ENCODE results near the gene PXN. TPM values are rescaled to one million over a fixed set of nuclear protein-coding genes. Genes with fewer than 3 reads are reported as not detected.
"Not testable (repeated sequence)": the region's sequence is repeated elsewhere in the genome, so short reads cannot be mapped to it uniquely, and the experiment has no call there.

The PXN gene
- total RNA-seq, 1 donor: 41.6 TPM

GRCh38 chr12:120247621-120248030, 17.9 kb downstream of the PXN start:
- H4K20me1 ChIP-seq (ENCODE audit: insufficient read depth, low read length): peaks cover 51% of the 10 kb centered on the region
- H3K27me3 ChIP-seq (ENCODE audit: insufficient read depth, low read length): no peaks in the 10 kb centered on the region
- H2AFZ ChIP-seq (ENCODE audit: low read length): no peak overlapping the region
- DNase-seq (ENCODE audit: insufficient read length, low spot score, missing footprints): no peak
- peaks cover 4% of the 10 kb centered on the region for H3K36me3 ChIP-seq (ENCODE audit: insufficient read depth, low read length)
- TF ChIP-seq, protein P1, sequence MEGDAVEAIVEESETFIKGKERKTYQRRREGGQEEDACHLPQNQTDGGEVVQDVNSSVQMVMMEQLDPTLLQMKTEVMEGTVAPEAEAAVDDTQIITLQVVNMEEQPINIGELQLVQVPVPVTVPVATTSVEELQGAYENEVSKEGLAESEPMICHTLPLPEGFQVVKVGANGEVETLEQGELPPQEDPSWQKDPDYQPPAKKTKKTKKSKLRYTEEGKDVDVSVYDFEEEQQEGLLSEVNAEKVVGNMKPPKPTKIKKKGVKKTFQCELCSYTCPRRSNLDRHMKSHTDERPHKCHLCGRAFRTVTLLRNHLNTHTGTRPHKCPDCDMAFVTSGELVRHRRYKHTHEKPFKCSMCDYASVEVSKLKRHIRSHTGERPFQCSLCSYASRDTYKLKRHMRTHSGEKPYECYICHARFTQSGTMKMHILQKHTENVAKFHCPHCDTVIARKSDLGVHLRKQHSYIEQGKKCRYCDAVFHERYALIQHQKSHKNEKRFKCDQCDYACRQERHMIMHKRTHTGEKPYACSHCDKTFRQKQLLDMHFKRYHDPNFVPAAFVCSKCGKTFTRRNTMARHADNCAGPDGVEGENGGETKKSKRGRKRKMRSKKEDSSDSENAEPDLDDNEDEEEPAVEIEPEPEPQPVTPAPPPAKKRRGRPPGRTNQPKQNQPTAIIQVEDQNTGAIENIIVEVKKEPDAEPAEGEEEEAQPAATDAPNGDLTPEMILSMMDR (IDR thresholded peaks at IDR 0.05; ENCODE audit: extremely low read depth, low read depth, low read length): no peak
- H3K27ac ChIP-seq (ENCODE audit: low read depth, low read length): peak overlapping the region; percentile 51
- peak overlapping the region; percentile 64 for H3K4me2 ChIP-seq (ENCODE audit: insufficient read depth, low read length)
- H3K9me3 ChIP-seq (ENCODE audit: low read depth, low read length): no peaks in the 10 kb centered on the region
- peaks cover 59% of the 10 kb centered on the region for H3K4me1 ChIP-seq (ENCODE audit: insufficient read depth, low read length)
- no peak overlapping the region for H3K4me3 ChIP-seq (ENCODE audit: insufficient read depth, low read length)
- peaks cover 94% of the 10 kb centered on the region for H3K79me2 ChIP-seq (ENCODE audit: insufficient read depth, low read length)

- Histone ChIP-seq H3K27me3 (ENCODE audit: insufficient read depth, low read length) (no peaks in the 10 kb centered on the region), H4K20me1 (ENCODE audit: insufficient read depth, low read length) (peaks cover 49% of the 10 kb centered on the region), H2AFZ (ENCODE audit: low read length) (no peak overlapping the region), H3K4me3 (ENCODE audit: insufficient read depth, low read length) (no peak overlapping the region), H3K36me3 (ENCODE audit: insufficient read depth, low read length) (peaks cover 4% of the 10 kb centered on the region), H3K79me2 (ENCODE audit: insufficient read depth, low read length) (peaks cover 94% of the 10 kb centered on the region), H3K9me3 (ENCODE audit: low read depth, low read length) (no peaks in the 10 kb centered on the region), H3K27ac (ENCODE audit: low read depth, low read length) (peak overlapping the region; percentile 51), H3K4me1 (ENCODE audit: insufficient read depth, low read length) (peaks cover 58% of the 10 kb centered on the region), H3K4me2 (ENCODE audit: insufficient read depth, low read length) (peak overlapping the region; percentile 64)
- TF ChIP-seq, protein P1 (IDR thresholded peaks at IDR 0.05; ENCODE audit: extremely low read depth, low read depth, low read length): no peak
- DNase-seq (ENCODE audit: insufficient read length, low spot score, missing footprints): no peak
Observed at GRCh38 chr12:120247183-120247582, 18.3 kb downstream of the PXN start.

DNA sequence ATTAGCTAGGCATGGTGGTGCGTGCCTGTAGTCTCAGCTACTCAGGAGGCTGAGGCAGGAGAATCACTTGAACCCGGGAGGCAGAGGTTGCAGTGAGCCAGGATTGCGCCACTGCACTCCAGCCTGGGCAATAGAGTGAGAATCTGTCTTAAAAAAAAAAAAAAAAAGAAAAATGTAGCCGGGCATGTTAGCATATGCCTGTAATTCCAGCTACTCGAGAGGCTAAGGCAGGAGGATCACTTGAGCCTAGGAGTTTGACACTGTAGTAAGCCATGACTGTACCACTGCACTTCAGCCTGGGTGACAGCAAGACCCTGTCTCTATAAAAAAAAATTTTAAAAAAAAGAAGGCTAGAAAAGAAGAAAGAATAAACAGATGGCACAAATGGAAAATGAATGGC, 18.8 kb downstream of the PXN start:
- H4K20me1 ChIP-seq (ENCODE audit: insufficient read depth, low read length): peaks cover 49% of the 10 kb centered on the region
- H3K4me1 ChIP-seq (ENCODE audit: insufficient read depth, low read length): peaks cover 58% of the 10 kb centered on the region
- H3K4me3 ChIP-seq (ENCODE audit: insufficient read depth, low read length); H3K4me2 ChIP-seq (ENCODE audit: insufficient read depth, low read length); DNase-seq (ENCODE audit: insufficient read length, low spot score, missing footprints); H2AFZ ChIP-seq (ENCODE audit: low read length); H3K27me3 ChIP-seq (ENCODE audit: insufficient read depth, low read length); H3K36me3 ChIP-seq (ENCODE audit: insufficient read depth, low read length); H3K9me3 ChIP-seq (ENCODE audit: low read depth, low read length): not testable (repeated sequence)
- peaks cover 94% of the 10 kb centered on the region for H3K79me2 ChIP-seq (ENCODE audit: insufficient read depth, low read length)
- H3K27ac ChIP-seq (ENCODE audit: low read depth, low read length): peak overlapping the region; percentile 51

- TF ChIP-seq, protein P1 (IDR thresholded peaks at IDR 0.05; ENCODE audit: extremely low read depth, low read depth, low read length): no peak
- peaks cover 45% of the 10 kb centered on the region for H3K4me1 ChIP-seq (ENCODE audit: insufficient read depth, low read length)
- no peak overlapping the region for H3K27ac ChIP-seq (ENCODE audit: low read depth, low read length)
- H3K27me3 ChIP-seq (ENCODE audit: insufficient read depth, low read length): no peaks in the 10 kb centered on the region
- no peaks in the 10 kb centered on the region for H3K9me3 ChIP-seq (ENCODE audit: low read depth, low read length)
- H3K4me2 ChIP-seq (ENCODE audit: insufficient read depth, low read length): no peak overlapping the region
- H3K4me3 ChIP-seq (ENCODE audit: insufficient read depth, low read length): no peak overlapping the region
- peaks cover 94% of the 10 kb centered on the region for H3K79me2 ChIP-seq (ENCODE audit: insufficient read depth, low read length)
- H2AFZ ChIP-seq (ENCODE audit: low read length): no peak overlapping the region
- peaks cover 7% of the 10 kb centered on the region for H3K36me3 ChIP-seq (ENCODE audit: insufficient read depth, low read length)
- DNase-seq (ENCODE audit: insufficient read length, low spot score, missing footprints): no peak
- peaks cover 49% of the 10 kb centered on the region for H4K20me1 ChIP-seq (ENCODE audit: insufficient read depth, low read length)
Observed at GRCh38 chr12:120242971-120243699, 22.4 kb downstream of the PXN start.

Data from osteoblast (primary cell).